Panc1 (cell line): ENCODE data around the gene GALR1. TPM values are rescaled to one million over a fixed set of nuclear protein-coding genes. Genes with fewer than 3 reads are reported as not detected.

Experiments
- ATAC-seq: fragments of 200-7000 bp; cut with Tn5 transposase; 2 replicates; pipeline ENCODE4 v1.9.1; 2020; ENCODE audit warnings: mild to moderate bottlenecking, moderate library complexity
- BruUV-seq: library from RNA; stranded (reverse); fragments of 400-500 nt; replicated peaks from 2 replicates; lab custom pipeline; 2021; lab: Mats Ljungman, UMichigan
- CTCF ChIA-PET: fragments of 300-600 bp; sonication (Branson Sonifier 250); formaldehyde crosslinking; loops from one replicate; lab custom pipeline; 2022; ENCODE audit warnings: antibody characterized with exemption; lab: Charles Lee
- POLR2A ChIA-PET: fragments of 300-600 bp; sonication (Branson Sonifier 250); formaldehyde crosslinking; loops from one replicate; lab custom pipeline; 2022; ENCODE audit warnings: antibody characterized with exemption; lab: Charles Lee
- DNase-seq: peaks from one replicate; pipeline ENCODE4 v3.0.0-alpha.2; 2010; ENCODE audit warnings: low read depth, low spot score
- H3K27ac ChIP-seq: 2 replicates; pipeline ENCODE4 v1.5.1; 2011; ENCODE audit warnings: mild to moderate bottlenecking, low read length, inconsistent platforms
- H3K27me3 ChIP-seq: fragments of 200-500 bp; sonication (Bioruptor generic); 2 replicates; pipeline ENCODE4 v1.6.0; 2014; ENCODE audit warnings: low read length, inconsistent platforms; ENCODE audit not compliant: control insufficient read depth, insufficient read depth
- H3K36me3 ChIP-seq: fragments of 200-500 bp; sonication (Bioruptor generic); 2 replicates; pipeline ENCODE4 v1.5.1; 2014; ENCODE audit warnings: inconsistent platforms, mild to moderate bottlenecking, low read length, moderate library complexity; ENCODE audit not compliant: control insufficient read depth, insufficient read depth
- H3K4me1 ChIP-seq: 2 replicates; pipeline ENCODE4 v1.5.1; 2011; ENCODE audit warnings: inconsistent platforms, mild to moderate bottlenecking, low read length, moderate library complexity; ENCODE audit not compliant: control insufficient read depth, insufficient read depth
- H3K4me3 ChIP-seq, 2 experiments: 2 replicates each; pipeline ENCODE4 v1.5.1; 2011 to 2012; ENCODE audit warnings: low read depth in 2 of 2, low read length in 2 of 2, mild to moderate bottlenecking in 2 of 2, inconsistent platforms in 1 of 2, moderate library complexity in 1 of 2
- H3K9me3 ChIP-seq: fragments of 200-500 bp; sonication (Bioruptor generic); 2 replicates; pipeline ENCODE4 v1.5.1; 2014; ENCODE audit warnings: low read depth, mild to moderate bottlenecking, inconsistent platforms, low read length, moderate library complexity; ENCODE audit not compliant: control insufficient read depth, insufficient read depth
- CTCF ChIP-seq: fragments of 450-650 bp; IDR thresholded peaks from 2 replicates; pipeline ENCODE4 v1.5.1; 2017; ENCODE audit warnings: mild to moderate bottlenecking
- POLR2AphosphoS5 ChIP-seq: IDR thresholded peaks from 2 replicates; pipeline ENCODE4 v1.6.1; 2012; ENCODE audit warnings: mild to moderate bottlenecking, low read depth, low read length, moderate library complexity
- REST ChIP-seq, 2 experiments: IDR thresholded peaks; 2 replicates each; pipeline ENCODE4 v1.6.1; 2011 to 2012; ENCODE audit warnings: low read depth in 2 of 2, control low read depth in 1 of 2, low read length in 1 of 2, mild to moderate bottlenecking in 1 of 2, moderate library complexity in 1 of 2; ENCODE audit not compliant: insufficient read depth in 1 of 2
- SIN3A ChIP-seq: IDR thresholded peaks from 2 replicates; pipeline ENCODE4 v1.6.1; 2012; ENCODE audit warnings: low read depth, mild to moderate bottlenecking, low read length, moderate library complexity, borderline replicate concordance; ENCODE audit not compliant: insufficient read depth
- TCF7L2 ChIP-seq: IDR thresholded peaks from 2 replicates; pipeline ENCODE4 v1.6.1; 2011; ENCODE audit warnings: mild to moderate bottlenecking, low read depth, low read length, inconsistent platforms
- in situ Hi-C: cut with HindIII; loops from 2 replicates; pipeline ENCODE4 v1.10.0; 2016; ENCODE audit warnings: low sequenced_read_pairs, low pct_unique_long_range_greater_than_20kb
- intact Hi-C: fragments of 100-400 bp; cut with micrococcal nuclease; formaldehyde crosslinking; loops from one replicate; pipeline ENCODE4 v1.10.0; 2022; ENCODE audit not compliant: unreplicated experiment
- total RNA-seq: library from RNA; stranded (reverse); gene quantifications from one replicate; pipeline ENCODE4 v1.2.1, GENCODE V29; 2021; ENCODE audit not compliant: unreplicated experiment

Gene GALR1
- total RNA-seq, 1 experiment from 2014 or later, result not detected

DNA sequence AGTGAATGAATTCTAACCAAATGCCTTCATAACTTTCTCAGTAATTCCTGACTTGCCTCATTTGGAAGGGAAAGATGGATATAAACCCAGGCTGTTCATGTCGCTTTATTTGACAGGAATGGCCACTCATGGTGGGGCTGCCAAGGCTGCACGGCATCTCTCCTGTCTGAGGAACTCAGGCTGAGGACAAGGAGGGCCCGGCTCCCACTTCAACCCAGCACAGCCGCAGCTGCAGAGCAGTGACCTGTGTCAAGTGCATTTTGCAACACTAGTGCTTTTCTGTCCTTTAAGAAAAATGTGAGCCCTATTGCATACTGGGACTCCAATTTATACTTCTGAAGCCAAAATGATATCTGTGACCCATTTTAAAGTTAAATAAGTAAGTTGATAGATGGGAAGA is 45.8 kb upstream of the GALR1 start:
- intact Hi-C loops, result no loop called here
- in situ Hi-C loops, result no loop called here
- ChIA-PET CTCF (no interaction called here), POLR2A (no interaction called here)
- ATAC-seq, result no peak
- no TSS peak for BruUV-seq
- H3K4me3 ChIP-seq, result no peak overlapping the region
- no peak overlapping the region for H3K27ac ChIP-seq
- H3K9me3 ChIP-seq, result no peaks in the 10 kb centered on the region
- no peaks in the 10 kb centered on the region for H3K27me3 ChIP-seq
- DNase-seq, result no peak
- TF ChIP-seq SIN3A (no peak), TCF7L2 (no peak), CTCF (no peak), POLR2AphosphoS5 (no peak), REST (IDR thresholded peaks at IDR 0.05; ENCODE audit: insufficient read depth in 1 of 2, low read depth in 2 of 2, low read length in 1 of 2) (no peak)
- H3K4me1 ChIP-seq, result peaks cover 19% of the 10 kb centered on the region
- H3K36me3 ChIP-seq, result no peaks in the 10 kb centered on the region

DNA sequence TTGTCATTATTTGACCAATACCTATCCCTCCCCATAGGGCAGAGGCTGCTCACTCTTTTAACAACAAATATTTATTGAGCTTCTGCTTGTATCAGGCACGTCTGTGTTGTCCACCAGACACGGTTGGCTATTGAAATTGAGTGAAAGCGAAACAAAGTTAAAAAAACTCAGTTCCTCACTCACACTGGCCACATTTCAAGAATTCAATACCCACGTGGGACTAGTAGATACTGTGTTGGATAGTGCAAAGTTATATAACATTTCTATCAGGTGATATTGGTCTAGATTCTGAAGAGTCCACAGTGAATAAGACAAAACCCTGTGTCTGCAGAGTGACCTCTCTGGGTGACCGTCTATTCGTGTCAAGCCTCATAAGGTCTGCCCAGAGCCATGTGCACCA is 43.9 kb upstream of the GALR1 start:
- BruUV-seq, result no TSS peak
- Histone ChIP-seq H3K4me3 (no peak overlapping the region), H3K36me3 (no peaks in the 10 kb centered on the region), H3K9me3 (no peaks in the 10 kb centered on the region), H3K27ac (no peak overlapping the region), H3K27me3 (no peaks in the 10 kb centered on the region), H3K4me1 (peaks cover 19% of the 10 kb centered on the region)
- intact Hi-C loops (loop anchor here (5.0 kb wide), 1 partner anchor 148 kb away; no protein-coding TSS in a partner anchor), in situ Hi-C loops (no loop called here)
- TF ChIP-seq CTCF (no peak), REST (IDR thresholded peaks at IDR 0.05; ENCODE audit: insufficient read depth in 1 of 2, low read depth in 2 of 2, low read length in 1 of 2) (no peak), TCF7L2 (no peak), POLR2AphosphoS5 (no peak), SIN3A (no peak)
- ATAC-seq (no peak), DNase-seq (no peak)
- POLR2A ChIA-PET, result no interaction called here
- CTCF ChIA-PET, result interaction anchor here (0.9 kb wide), 1 partner anchor 64 kb away, joined by 12 read pairs; no protein-coding TSS in a partner anchor
